Measurements from ENCODE around the gene SNX19. TPM values are rescaled to one million over a fixed set of nuclear protein-coding genes. Genes with fewer than 3 reads are reported as not detected.
A peak's percentile ranks its signal among the peaks of the same experiment; 100 is the strongest.

The SNX19 gene
- total RNA-seq, 2 donors from 2014 or later: 19.9 to 21.6 TPM

DNA sequence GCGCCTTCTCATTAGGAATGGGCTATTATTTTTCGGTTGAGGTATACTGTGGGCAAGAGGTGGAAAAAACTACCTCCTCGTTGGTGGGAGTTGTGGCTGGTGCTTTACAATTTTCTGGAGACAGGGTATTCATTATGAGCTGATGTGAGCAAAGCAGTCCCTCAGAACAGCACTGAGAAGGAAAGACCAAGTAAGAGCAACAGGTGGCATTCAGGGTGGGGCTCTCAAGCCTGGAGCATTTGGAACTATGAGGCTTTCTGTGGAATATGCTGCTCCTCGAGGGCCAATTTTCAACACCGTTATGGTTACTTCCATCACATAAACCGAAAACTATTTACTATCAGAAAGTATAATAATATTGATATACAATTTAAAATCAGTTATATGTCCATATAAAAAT, 3.7 kb downstream of the SNX19 start:
- Mint-ChIP-seq H3K27ac (no peak overlapping the region), H3K9me3 (peaks cover 4 to 9% of the 10 kb centered on the region in 2 donors), H3K36me3 (peaks cover 52 to 53% of the 10 kb centered on the region in 2 donors)
- DNase-seq (ENCODE audit: low spot score in 2 of 2): no peak
- no peak for ATAC-seq

DNA sequence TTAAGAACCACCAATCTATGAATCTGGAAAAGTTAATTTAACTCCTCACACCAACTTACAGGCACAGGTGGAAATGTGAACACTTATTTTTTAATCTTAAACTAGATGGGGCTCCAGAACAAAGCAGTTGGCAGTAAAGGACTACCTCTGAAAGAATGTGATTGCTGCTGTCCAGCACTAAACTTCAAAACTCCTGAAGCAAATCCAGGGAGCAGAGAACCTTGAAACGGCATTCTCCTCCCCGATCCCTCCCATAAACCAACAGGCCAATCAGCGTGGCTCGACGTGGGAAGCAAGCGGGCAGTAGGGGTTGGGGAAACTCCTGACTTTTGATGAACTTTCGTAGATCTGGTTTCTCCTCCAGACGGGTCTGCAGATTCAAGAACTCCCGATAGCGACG, 5.0 kb downstream of the SNX19 start:
- Mint-ChIP-seq H3K36me3 (peaks cover 52 to 59% of the 10 kb centered on the region in 2 donors), H3K9me3 (peaks cover 4 to 9% of the 10 kb centered on the region in 2 donors), H3K27ac (no peak overlapping the region)
- no peak for ATAC-seq
- no peak for DNase-seq (ENCODE audit: low spot score in 2 of 2)

DNA sequence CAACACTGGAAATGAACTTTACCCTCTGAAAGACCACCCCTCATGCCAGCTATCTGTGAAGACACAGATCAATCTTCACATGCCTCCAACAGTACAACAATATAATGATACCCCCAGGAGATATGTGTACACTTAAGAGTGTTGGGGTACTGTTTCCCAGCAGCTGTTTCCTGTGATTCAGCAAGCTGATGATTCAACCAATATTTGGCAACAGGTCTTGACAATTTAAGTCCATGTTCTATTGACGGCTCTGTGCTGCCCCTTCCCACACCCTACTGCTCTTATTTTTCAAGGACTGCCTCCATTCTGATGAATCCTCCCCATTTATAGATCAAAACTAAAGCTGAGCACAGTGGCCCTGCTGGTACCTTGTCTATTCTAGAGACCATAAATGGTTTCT, 6.6 kb downstream of the SNX19 start:
- Mint-ChIP-seq H3K27ac (peak overlapping the region in 1 of 2 donors; percentile 48), H3K36me3 (peaks cover 42 to 51% of the 10 kb centered on the region in 2 donors), H3K9me3 (peaks cover 4 to 9% of the 10 kb centered on the region in 2 donors)
- ATAC-seq (no peak), DNase-seq (ENCODE audit: low spot score in 2 of 2) (no peak)

DNA sequence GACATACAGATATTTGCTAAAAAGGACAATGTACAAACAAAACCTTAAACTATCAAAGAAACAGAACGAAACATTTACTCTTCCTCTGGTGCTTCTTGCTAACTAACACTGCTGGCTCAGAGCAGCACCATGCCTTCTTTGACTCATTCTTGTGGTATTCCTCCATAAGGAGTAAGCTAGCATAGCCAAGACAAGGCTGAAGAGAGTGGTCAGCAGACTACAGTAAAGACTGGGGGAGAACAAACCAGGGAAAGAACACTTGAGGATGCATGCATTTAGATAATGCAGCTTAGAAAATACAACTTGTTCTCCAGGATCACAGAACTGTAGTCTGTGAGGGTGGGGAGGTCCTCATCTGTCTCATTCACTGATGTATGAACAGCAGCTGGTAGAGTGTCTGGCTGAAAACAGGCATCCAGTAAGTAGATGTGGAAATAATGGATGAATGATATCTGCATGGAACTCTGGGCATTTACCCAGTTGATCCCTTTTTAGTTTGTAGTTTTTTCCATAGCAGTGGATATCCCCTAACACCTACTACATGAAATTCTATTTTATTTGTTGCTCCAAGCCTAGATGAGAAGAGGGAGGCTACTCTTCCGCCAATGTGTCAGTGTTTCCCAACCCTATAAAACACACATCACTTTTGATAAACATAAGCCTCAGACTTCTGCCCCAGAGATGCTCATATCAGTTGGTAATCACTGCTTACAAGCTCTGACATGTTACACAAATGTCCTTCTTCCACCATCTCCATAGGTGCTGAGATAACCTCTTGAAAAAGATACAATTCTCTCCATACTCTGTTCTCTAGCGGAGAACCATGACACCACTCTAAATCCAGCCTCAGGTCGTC, 7.3 kb downstream of the SNX19 start:
- peaks cover 38 to 45% of the 10 kb centered on the region in 2 donors for H3K36me3 Mint-ChIP-seq

DNA sequence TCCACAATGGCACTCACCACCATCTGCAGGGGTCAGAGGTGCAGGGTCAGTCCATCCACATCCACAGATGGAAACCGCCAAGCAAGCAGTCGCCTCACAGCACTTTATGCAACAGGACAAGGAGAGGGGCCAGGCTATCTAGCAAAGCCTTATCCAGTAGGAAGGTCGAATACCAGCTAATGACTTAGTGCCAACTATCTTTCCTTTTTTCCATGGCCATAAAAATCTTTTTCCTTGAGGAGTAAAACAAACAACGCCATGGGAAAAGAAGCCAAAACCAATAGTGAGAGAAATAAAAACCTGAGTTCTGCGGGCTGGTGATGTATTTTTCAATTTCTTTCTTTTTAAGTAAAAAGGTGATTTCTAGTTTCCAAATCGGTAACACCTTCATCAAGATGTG, 8.2 kb downstream of the SNX19 start:
- no peak overlapping the region for H3K27ac Mint-ChIP-seq
- peaks cover 30 to 38% of the 10 kb centered on the region in 2 donors for H3K36me3 Mint-ChIP-seq
- no peak for DNase-seq (ENCODE audit: low spot score in 2 of 2)
- no peak for ATAC-seq
- peaks cover 0 to 5% of the 10 kb centered on the region in 2 donors for H3K9me3 Mint-ChIP-seq

More for the DNA sequence above, 7.3 kb downstream of the SNX19 start:
- ATAC-seq (no peak), DNase-seq (ENCODE audit: low spot score in 2 of 2) (no peak)
- H3K9me3 Mint-ChIP-seq: peaks cover 4 to 9% of the 10 kb centered on the region in 2 donors
- H3K27ac Mint-ChIP-seq: peak overlapping the region in 1 of 2 donors; percentile 48

DNA sequence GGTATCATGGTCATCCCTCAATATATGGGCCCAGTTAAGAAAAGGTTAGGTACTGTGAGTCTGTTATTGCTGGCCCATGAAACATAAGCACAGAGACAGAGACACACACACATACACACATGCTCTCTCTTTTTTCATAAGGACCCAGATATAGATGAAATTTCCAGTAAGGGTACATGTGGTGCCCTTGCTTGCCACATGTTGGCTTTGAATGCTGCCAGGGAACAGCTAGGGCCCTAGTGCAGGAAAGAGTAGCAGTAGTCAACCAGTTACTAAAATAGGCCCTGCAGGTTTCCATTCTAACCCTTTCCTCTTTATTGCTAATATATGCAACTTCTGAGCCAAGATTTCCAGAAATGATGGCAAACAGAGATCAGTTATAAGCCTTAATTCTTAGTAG, 9.1 kb downstream of the SNX19 start:
- Mint-ChIP-seq H3K27ac (no peak overlapping the region), H3K9me3 (peaks cover 0 to 1% of the 10 kb centered on the region in 2 donors), H3K36me3 (peaks cover 25 to 34% of the 10 kb centered on the region in 2 donors)
- ATAC-seq: no peak
- DNase-seq (ENCODE audit: low spot score in 2 of 2): no peak

DNA sequence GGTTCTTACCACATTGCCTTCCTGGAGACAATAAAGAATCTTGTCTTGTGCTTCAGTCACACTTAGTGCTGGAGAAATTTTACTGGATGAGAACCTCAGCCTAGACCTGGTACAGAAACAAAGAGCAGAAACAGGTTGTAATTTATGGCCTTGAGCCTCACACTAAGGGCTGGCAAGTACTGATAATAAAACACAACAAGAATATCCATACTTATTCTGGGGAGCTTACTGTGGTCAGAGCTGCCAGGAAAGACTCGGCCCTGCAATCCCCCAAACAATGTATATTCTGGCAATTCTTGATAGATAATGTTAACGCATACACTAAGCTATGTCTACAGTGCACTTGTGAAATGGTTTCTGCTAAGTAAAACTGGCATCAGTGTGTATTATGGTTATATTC, 9.7 kb downstream of the SNX19 start:
- H3K9me3 Mint-ChIP-seq: no peaks in the 10 kb centered on the region
- H3K27ac Mint-ChIP-seq: no peak overlapping the region
- peaks cover 19 to 28% of the 10 kb centered on the region in 2 donors for H3K36me3 Mint-ChIP-seq
- ATAC-seq: no peak
- no peak for DNase-seq (ENCODE audit: low spot score in 2 of 2)

DNA sequence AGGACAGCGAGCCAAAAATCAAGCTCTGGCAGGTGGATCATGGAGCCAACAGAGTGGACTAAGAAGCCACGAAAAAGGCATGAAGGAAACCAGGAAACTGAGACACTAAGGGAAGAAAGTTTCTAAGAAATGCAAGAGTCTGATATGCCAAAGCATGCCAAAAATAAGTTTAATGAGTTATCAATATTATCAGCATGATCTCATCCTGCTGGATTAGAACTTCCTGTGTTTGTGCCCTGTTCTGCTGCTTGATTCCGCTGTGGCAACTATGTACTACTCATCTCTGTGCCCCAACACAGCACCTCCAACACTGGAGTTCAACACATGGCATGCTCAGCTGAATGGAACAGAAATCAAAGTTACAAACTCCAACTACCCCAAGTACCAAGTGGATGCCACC, 10.8 kb downstream of the SNX19 start:
- Mint-ChIP-seq H3K27ac (no peak overlapping the region), H3K9me3 (no peaks in the 10 kb centered on the region), H3K36me3 (peaks cover 16 to 26% of the 10 kb centered on the region in 2 donors)
- ATAC-seq (no peak), DNase-seq (ENCODE audit: low spot score in 2 of 2) (no peak)

DNA sequence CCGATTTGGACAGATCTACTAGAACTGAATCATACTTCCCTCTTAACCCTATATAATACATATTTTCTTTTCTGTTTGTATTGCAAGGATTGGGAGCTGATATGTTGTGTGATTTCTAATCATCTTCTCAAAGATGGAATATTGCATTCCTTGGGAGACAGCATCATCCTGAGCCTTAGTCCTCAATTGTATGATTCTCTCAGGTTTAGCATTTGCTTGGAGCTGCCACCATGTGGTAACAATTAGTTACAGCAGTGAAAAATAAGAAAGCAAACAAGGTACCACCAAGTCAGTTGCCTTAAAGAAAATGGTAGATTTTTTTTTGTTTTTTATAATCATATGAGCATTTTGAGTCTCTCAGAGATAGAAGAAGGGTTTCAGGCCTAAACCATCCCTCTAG, 11.9 kb downstream of the SNX19 start:
- Mint-ChIP-seq H3K36me3 (peaks cover 4 to 15% of the 10 kb centered on the region in 2 donors), H3K9me3 (no peaks in the 10 kb centered on the region), H3K27ac (no peak overlapping the region)
- DNase-seq (ENCODE audit: low spot score in 2 of 2) (no peak), ATAC-seq (no peak)

DNA sequence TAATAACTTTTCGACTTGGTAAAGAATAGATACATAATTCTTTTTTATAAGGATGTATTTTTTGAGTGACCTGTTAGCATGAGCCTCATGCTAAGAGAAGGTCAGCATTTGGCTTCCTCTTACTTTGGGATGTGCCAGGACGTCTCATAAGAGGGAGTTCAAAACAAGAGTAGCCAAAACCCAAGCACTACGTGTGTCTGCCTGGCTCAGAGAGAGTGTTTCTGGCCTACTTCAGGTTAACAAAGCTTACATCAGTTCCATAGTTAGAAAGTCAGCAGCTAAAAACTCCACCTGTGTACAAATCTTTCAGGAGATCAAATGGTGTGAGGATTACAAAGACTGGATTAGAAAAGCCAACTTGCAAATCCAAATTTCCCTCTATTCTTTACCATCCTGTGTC, 13.9 kb downstream of the SNX19 start:
- H3K9me3 Mint-ChIP-seq: no peaks in the 10 kb centered on the region
- no peak for ATAC-seq
- DNase-seq (ENCODE audit: low spot score in 2 of 2): no peak
- peaks cover 4 to 12% of the 10 kb centered on the region in 2 donors for H3K36me3 Mint-ChIP-seq
- H3K27ac Mint-ChIP-seq: no peak overlapping the region

DNA sequence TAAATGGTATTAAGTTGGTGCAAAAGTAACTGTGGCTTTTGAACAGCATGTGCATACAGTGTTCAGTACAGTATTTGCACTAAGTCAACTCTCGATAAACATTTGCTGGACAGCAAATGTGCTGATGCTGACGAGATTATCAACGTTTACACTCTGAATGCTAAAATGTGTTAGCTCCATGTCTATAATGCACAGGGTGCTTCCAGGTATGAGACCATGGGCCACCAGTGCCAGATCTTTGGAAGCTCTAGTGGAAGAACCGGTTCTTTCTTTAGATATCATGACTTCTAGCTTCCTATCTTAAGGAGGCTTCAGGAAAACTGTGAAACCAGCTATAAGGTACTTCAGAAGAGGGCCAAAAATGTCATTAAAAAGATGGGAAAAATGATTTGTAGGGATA, 17.2 kb downstream of the SNX19 start:
- ATAC-seq (no peak), DNase-seq (ENCODE audit: low spot score in 2 of 2) (no peak)
- H3K27ac Mint-ChIP-seq: no peak overlapping the region
- no peaks in the 10 kb centered on the region for H3K9me3 Mint-ChIP-seq
- H3K36me3 Mint-ChIP-seq: peaks cover 0 to 3% of the 10 kb centered on the region in 2 donors

DNA sequence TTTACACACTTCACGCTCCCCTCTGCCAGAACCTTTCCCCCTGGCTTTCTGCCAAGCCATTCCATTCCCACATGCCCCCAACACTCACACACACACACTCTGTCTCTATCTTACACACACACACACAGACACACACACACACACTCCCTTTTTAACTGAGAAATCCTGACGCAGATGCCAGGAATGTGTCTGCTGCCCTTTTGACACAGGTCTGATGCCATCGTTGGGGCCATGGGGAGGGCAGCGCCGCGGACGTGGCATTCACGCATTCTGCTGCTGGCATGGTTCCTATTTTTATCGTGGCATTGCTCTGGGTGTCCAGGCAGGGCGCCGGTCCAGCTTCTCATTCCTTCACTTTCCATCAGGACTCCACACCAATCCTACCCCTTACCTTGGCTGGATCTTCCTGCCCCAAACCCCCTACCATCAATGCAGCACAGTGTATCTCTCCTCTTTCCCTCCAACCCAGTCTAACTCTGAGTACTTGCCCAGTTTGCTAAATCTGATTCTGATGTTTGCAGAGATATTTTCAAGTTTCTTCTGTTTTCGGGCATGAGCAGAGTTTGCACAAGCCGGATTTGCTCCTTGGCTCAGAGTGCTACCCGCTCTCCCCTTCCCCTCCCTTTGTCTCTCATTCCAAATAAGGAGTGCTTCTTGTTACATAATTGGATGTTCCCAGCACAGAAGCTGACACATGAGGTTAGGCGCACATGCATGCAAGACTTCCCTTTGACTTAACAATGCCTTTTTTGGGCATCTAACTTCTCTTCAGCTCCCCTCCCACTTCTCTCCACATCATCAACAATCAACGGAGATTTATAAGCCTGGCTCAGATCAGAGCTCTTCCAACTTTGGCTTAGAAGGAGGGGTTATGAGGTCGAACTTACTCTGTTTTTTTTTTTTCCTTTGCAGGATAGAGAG, 18.8 kb downstream of the SNX19 start:
- ATAC-seq: no peak
- Mint-ChIP-seq H3K36me3 (peaks cover 0 to 6% of the 10 kb centered on the region in 2 donors), H3K9me3 (no peaks in the 10 kb centered on the region), H3K27ac (peak overlapping the region in 1 of 2 donors; percentile 82)
- no peak for DNase-seq (ENCODE audit: low spot score in 2 of 2)

DNA sequence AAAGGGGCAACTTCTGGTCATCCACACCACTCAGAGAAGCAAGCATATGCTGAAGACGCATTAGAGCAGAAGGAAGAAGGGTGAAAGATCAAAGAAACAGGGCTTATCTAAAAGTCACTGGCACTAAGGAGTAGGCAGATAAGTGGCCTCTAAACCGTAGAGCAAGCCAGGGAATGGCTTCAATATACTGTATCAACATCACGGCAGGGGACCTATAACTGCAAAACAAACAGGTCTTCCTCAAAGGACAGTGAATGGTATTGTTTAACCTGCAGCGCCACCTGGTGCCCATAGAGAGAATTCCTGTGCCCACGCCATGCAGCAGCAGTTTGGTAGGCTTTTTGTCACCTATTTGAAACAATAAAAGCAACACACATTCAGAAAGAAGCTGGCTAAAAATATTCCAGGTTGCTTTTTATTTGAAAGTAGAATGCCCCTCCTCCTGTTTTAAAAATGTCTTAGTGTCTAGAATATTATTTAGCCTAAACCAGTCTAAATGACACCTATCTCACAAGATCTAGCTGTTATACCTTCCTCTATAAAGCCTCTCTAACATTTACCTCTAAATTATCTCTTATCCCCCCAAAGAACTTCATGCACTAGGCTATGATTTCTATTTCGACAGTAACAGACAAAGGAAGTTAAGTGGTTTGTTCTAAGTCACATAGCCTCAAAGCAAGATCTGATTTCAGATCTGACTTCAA, 21.8 kb downstream of the SNX19 start:
- Mint-ChIP-seq H3K27ac (no peak overlapping the region), H3K36me3 (peaks cover 0 to 6% of the 10 kb centered on the region in 2 donors), H3K9me3 (no peaks in the 10 kb centered on the region)

DNA sequence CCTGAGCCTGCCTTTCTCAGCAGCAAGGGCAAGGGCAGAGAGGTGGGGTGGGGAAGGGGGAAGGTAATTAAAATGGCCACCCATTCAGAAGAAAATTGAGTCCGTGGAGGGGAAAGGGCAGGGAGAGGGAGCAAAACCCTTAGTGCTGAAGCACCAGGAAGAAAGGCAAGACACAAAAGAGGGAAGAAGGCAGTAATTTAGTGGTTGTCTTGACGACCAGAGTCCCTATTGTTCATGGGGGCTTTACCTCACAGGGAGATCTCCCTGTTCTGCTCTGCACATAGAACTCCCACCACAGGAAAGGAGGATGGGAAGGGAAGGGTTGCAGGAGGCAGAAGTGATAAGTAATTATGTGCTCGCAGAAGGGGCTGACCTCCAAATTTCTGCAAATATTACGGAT, 23.4 kb downstream of the SNX19 start:
- H3K9me3 Mint-ChIP-seq: no peaks in the 10 kb centered on the region
- H3K27ac Mint-ChIP-seq: no peak overlapping the region
- no peak for DNase-seq (ENCODE audit: low spot score in 2 of 2)

More for the DNA sequence above, 21.8 kb downstream of the SNX19 start:
- DNase-seq (ENCODE audit: low spot score in 2 of 2): peak in 1 of 2 donors; percentile 63
- ATAC-seq: peak; percentile 78 to 83

DNA sequence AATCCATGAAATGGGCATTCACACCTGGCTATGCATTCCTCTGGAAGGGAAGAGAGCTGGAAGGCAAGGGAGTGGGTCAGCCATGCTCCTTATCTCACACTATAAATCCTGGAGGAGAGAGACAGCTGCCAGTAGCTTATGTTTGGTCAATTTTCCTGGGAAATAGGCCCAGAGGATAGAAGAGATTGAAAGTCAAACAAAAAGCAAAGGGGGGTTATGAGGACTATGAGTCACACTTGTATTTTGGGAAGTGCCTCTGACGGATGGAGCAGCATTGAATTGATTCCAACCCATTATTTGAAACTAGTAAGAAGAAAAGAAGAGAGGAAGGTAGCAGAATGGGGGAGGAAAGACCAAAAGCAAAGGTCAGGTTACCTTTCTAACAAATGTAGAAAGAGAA, 25.0 kb downstream of the SNX19 start:
- DNase-seq (ENCODE audit: low spot score in 2 of 2): no peak
- H3K27ac Mint-ChIP-seq: no peak overlapping the region
- H3K36me3 Mint-ChIP-seq: peaks cover 0 to 6% of the 10 kb centered on the region in 2 donors
- H3K9me3 Mint-ChIP-seq: no peaks in the 10 kb centered on the region
- ATAC-seq: no peak

More for the DNA sequence above, 23.4 kb downstream of the SNX19 start:
- peaks cover 0 to 6% of the 10 kb centered on the region in 2 donors for H3K36me3 Mint-ChIP-seq
- no peak for ATAC-seq

DNA sequence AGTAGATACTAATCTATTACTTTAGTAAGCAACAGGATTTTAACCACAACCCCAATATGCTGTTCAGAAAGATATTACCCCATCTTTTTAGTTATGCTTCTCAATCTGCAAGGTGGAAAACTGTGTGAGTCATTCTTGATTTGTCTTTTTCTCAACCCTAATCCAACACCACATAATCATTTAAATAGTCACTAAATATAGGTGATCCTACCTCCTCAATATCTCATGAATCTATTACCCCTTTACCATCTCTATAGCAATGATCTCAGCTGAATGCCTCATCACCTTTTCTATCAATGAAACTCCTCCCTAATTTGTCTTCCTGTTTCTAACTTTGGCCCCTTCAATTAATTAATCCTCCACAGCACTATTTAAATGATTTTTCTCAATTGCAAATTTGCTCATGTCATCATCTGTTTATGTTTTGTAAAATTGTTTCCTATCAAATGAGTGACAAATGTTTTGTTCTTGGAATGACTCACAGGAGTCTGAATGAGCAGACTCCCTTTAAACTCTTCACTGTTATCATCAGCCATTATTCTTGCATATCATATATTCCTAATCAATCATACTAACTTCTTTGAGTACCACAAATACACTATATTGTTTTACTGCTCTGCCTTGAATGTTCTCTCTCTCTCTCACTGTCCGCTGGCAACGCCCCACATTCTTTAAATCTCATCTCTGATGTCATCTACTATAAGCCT, 26.1 kb downstream of the SNX19 start:
- H3K36me3 Mint-ChIP-seq: peaks cover 0 to 6% of the 10 kb centered on the region in 2 donors
- no peak overlapping the region for H3K27ac Mint-ChIP-seq
- DNase-seq (ENCODE audit: low spot score in 2 of 2) (no peak), ATAC-seq (peak in 1 of 2 donors; percentile 70)
- no peaks in the 10 kb centered on the region for H3K9me3 Mint-ChIP-seq

Measured in activated naive CD4-positive, alpha-beta T cell treated with anti-CD3 and anti-CD28 coated beads, Interleukin-2, amount 50 U/mL, for 72 hours (primary cell).